ENCODE data around the gene CDH26. TPM values are rescaled to one million over a fixed set of nuclear protein-coding genes. Genes with fewer than 3 reads are reported as not detected.

Gene CDH26
- total and polyA plus RNA-seq, 9 of the 15 experiments (the other 6 are each of a cell fraction or from before 2014, with no cell fraction given), result 0.07 to 0.13 (median 0.10) TPM; not detected in 4

GRCh38 chr20:60020251-60020650 lies 62.0 kb downstream of the CDH26 start (continued):
- TF ChIP-seq ZNF449 (CRISPR knock-in tag; IDR thresholded peaks at IDR 0.05) (no peak), PHB (CRISPR knock-in tag; IDR thresholded peaks at IDR 0.05) (no peak)

GRCh38 chr20:60021104-60021503 lies 62.9 kb downstream of the CDH26 start:
- no peak overlapping the region for H3K9ac ChIP-seq (ENCODE audit: insufficient read depth in 1 of 2, low read depth in 2 of 2, low read length in 2 of 2)
- in situ Hi-C loops (cut with MboI) (no loop called here), intact Hi-C loops (cut with micrococcal nuclease) (no loop called here)
- no peak overlapping the region for H2AFZ ChIP-seq (ENCODE audit: low read depth, low read length)
- ChIA-PET POLR2A (no interaction called here), CTCF (ENCODE audit: low intra/inter-chr PET ratio) (no interaction called here)
- H3K9me3 ChIP-seq (replicated peaks; ENCODE audit: control insufficient read depth, insufficient read depth, low read depth, low read length), result no peaks in the 10 kb centered on the region
- H3K4me2 ChIP-seq (ENCODE audit: insufficient read depth, low read length), result no peak overlapping the region
- no peaks in the 10 kb centered on the region for H3K4me1 ChIP-seq (replicated peaks in 1 of 2; ENCODE audit: control insufficient read depth in 2 of 2, insufficient read depth in 2 of 2, low read length in 2 of 2)
- BruUV-seq (replicated peaks), result no TSS peak
- DNase-seq (ENCODE audit: extremely low read depth in 1 of 4, low spot score in 3 of 4) (no peak), ATAC-seq (no peak), FAIRE-seq (no peak)
- H3K36me3 ChIP-seq (ENCODE audit: control insufficient read depth, insufficient read depth, low read length), result no peaks in the 10 kb centered on the region
- H3K27me3 ChIP-seq (ENCODE audit: control insufficient read depth in 2 of 2, insufficient read depth in 2 of 2, low read length in 2 of 2), result no peaks in the 10 kb centered on the region; a peak in 1 of 5 replicates
- H3K4me3 ChIP-seq, result no peak overlapping the region
- TF ChIP-seq DIDO1 (tag; IDR thresholded peaks at IDR 0.05; ENCODE audit: low read depth) (no peak), ZBTB17 (CRISPR knock-in tag; IDR thresholded peaks at IDR 0.05) (no peak), ZNF444 (CRISPR knock-in tag; IDR thresholded peaks at IDR 0.05) (no peak), KDM4B (IDR thresholded peaks at IDR 0.05; ENCODE audit: borderline replicate concordance in 2 of 2, low read depth in 1 of 2) (no peak), THRAP3 (IDR thresholded peaks at IDR 0.05; ENCODE audit: borderline replicate concordance) (no peak), PCBP1 (IDR thresholded peaks at IDR 0.05; ENCODE audit: low read depth, low read length, poor library complexity, severe bottlenecking) (no peak), TFAM (CRISPR knock-in tag; conservative IDR thresholded peaks at IDR 0.05) (no peak), ELK3 (CRISPR knock-in tag; IDR thresholded peaks at IDR 0.05) (no peak), CHD2 (IDR thresholded peaks at IDR 0.05; ENCODE audit: low read depth, low read length) (no peak), SMAD1 (IDR thresholded peaks at IDR 0.05; ENCODE audit: low read depth, low read length, partially characterized antibody) (no peak), ZSCAN32 (CRISPR knock-in tag; IDR thresholded peaks at IDR 0.05) (no peak), ZNF668 (CRISPR knock-in tag; IDR thresholded peaks at IDR 0.05) (no peak), NKRF (IDR thresholded peaks at IDR 0.05; ENCODE audit: borderline replicate concordance) (no peak), ZNF717 (CRISPR knock-in tag; IDR thresholded peaks at IDR 0.05) (no peak)
- 0% methylated on average over 1 of the region's 1 CpG for WGBS (ENCODE audit: insufficient coverage, low coverage, missing lambda C conversion rate)
- H3K9me1 ChIP-seq (ENCODE audit: control insufficient read depth, insufficient read depth, low read length), result no peaks in the 10 kb centered on the region
- H4K20me1 ChIP-seq (replicated peaks; ENCODE audit: control insufficient read depth, insufficient read depth, low read length), result no peaks in the 10 kb centered on the region
- no peak overlapping the region for H3K27ac ChIP-seq (ENCODE audit: extremely low read depth, low read depth, low read length)
- H3K79me2 ChIP-seq (ENCODE audit: control insufficient read depth, insufficient read depth, low read length), result no peaks in the 10 kb centered on the region
